ENCODE measurements around the gene CD79B.

The CD79B gene

GRCh38 chr17:63931981-63932561, at the start of gene CD79B:
CD79B (minus strand) TSS chr17:63932331; CDS start chr17:63932261, 70 bp downstream.
- H3K36me3 Mint-ChIP-seq (ENCODE audit: low read depth): peaks cover 7% of the 10 kb centered on the region
- H3K4me3 Mint-ChIP-seq: peak within 1 kb of the TSS; percentile 97
- H3K4me1 Mint-ChIP-seq (ENCODE audit: low read depth): peaks cover 13% of the 10 kb centered on the region
- peak within 1 kb of the TSS; percentile 91 for H3K27ac Mint-ChIP-seq
- peak; percentile 36 for DNase-seq (ENCODE audit: low spot score)
- H3K9me3 Mint-ChIP-seq: no peaks in the 10 kb centered on the region
- peaks cover 6% of the 10 kb centered on the region for H3K27me3 Mint-ChIP-seq (ENCODE audit: low read depth)

GRCh38 chr17:63978272-63979200, 46.4 kb upstream of the CD79B start:
- H3K9me3 Mint-ChIP-seq: peaks cover 10% of the 10 kb centered on the region
- no peak for DNase-seq (ENCODE audit: low spot score)
- H3K4me1 Mint-ChIP-seq (ENCODE audit: low read depth): peaks cover 4% of the 10 kb centered on the region
- H3K27me3 Mint-ChIP-seq (ENCODE audit: low read depth): peaks cover 3% of the 10 kb centered on the region
- H3K36me3 Mint-ChIP-seq (ENCODE audit: low read depth): peaks cover 1% of the 10 kb centered on the region
- H3K4me3 Mint-ChIP-seq: no peak overlapping the region
- H3K27ac Mint-ChIP-seq: no peak overlapping the region

- no peaks in the 10 kb centered on the region for H3K9me3 Mint-ChIP-seq
Measured at GRCh38 chr17:63976702-63977101, 44.6 kb upstream of the CD79B start.

GRCh38 chr17:63975541-63976092, 43.5 kb upstream of the CD79B start:
- no peaks in the 10 kb centered on the region for H3K36me3 Mint-ChIP-seq (ENCODE audit: low read depth)
- peak overlapping the region; percentile 1 for H3K27ac Mint-ChIP-seq
- DNase-seq (ENCODE audit: low spot score): no peak
- H3K4me1 Mint-ChIP-seq (ENCODE audit: low read depth): peaks cover 4% of the 10 kb centered on the region
- no peaks in the 10 kb centered on the region for H3K9me3 Mint-ChIP-seq
- peaks cover 3% of the 10 kb centered on the region for H3K27me3 Mint-ChIP-seq (ENCODE audit: low read depth)
- H3K4me3 Mint-ChIP-seq: no peak overlapping the region

More at GRCh38 chr17:63976702-63977101, 44.6 kb upstream of the CD79B start:
- Mint-ChIP-seq H3K4me1 (ENCODE audit: low read depth) (peaks cover 4% of the 10 kb centered on the region), H3K27me3 (ENCODE audit: low read depth) (peaks cover 3% of the 10 kb centered on the region), H3K4me3 (no peak overlapping the region), H3K27ac (no peak overlapping the region), H3K36me3 (ENCODE audit: low read depth) (peaks cover under 1% of the 10 kb centered on the region)
- DNase-seq (ENCODE audit: low spot score): no peak

GRCh38 chr17:63974594-63975192, 42.6 kb upstream of the CD79B start:
- Mint-ChIP-seq H3K4me3 (no peak overlapping the region), H3K36me3 (ENCODE audit: low read depth) (no peaks in the 10 kb centered on the region), H3K27me3 (ENCODE audit: low read depth) (peaks cover 3% of the 10 kb centered on the region), H3K4me1 (ENCODE audit: low read depth) (peaks cover 4% of the 10 kb centered on the region), H3K9me3 (no peaks in the 10 kb centered on the region), H3K27ac (no peak overlapping the region)
- DNase-seq (ENCODE audit: low spot score): no peak

GRCh38 chr17:63973930-63974593, 41.9 kb upstream of the CD79B start:
- H3K4me3 Mint-ChIP-seq: no peak overlapping the region
- H3K36me3 Mint-ChIP-seq (ENCODE audit: low read depth): no peaks in the 10 kb centered on the region
- H3K27me3 Mint-ChIP-seq (ENCODE audit: low read depth): peaks cover 3% of the 10 kb centered on the region
- DNase-seq (ENCODE audit: low spot score): no peak
- H3K4me1 Mint-ChIP-seq (ENCODE audit: low read depth): peaks cover 4% of the 10 kb centered on the region
- no peaks in the 10 kb centered on the region for H3K9me3 Mint-ChIP-seq
- H3K27ac Mint-ChIP-seq: no peak overlapping the region

- Mint-ChIP-seq H3K27ac (no peak overlapping the region), H3K36me3 (ENCODE audit: low read depth) (no peaks in the 10 kb centered on the region), H3K27me3 (ENCODE audit: low read depth) (peaks cover 3% of the 10 kb centered on the region), H3K4me1 (ENCODE audit: low read depth) (peaks cover 4% of the 10 kb centered on the region), H3K4me3 (no peak overlapping the region), H3K9me3 (no peaks in the 10 kb centered on the region)
- no peak for DNase-seq (ENCODE audit: low spot score)
Measured at GRCh38 chr17:63973247-63973646, 41.1 kb upstream of the CD79B start.

- DNase-seq (ENCODE audit: low spot score): no peak
- Mint-ChIP-seq H3K4me3 (no peak within 1 kb of the TSS), H3K9me3 (no peaks in the 10 kb centered on the region), H3K27me3 (ENCODE audit: low read depth) (peaks cover 3% of the 10 kb centered on the region), H3K36me3 (ENCODE audit: low read depth) (no peaks in the 10 kb centered on the region), H3K27ac (no peak within 1 kb of the TSS), H3K4me1 (ENCODE audit: low read depth) (peaks cover 4% of the 10 kb centered on the region)
Measured at GRCh38 chr17:63972796-63973195, 40.7 kb upstream of the CD79B start, which contains the start of gene SCN4A. SCN4A (minus strand) TSS chr17:63972918; CDS start chr17:63972841, 77 bp downstream.

GRCh38 chr17:63969278-63969677, 37.1 kb upstream of the CD79B start:
- no peak overlapping the region for H3K4me3 Mint-ChIP-seq
- no peaks in the 10 kb centered on the region for H3K36me3 Mint-ChIP-seq (ENCODE audit: low read depth)
- H3K27me3 Mint-ChIP-seq (ENCODE audit: low read depth): no peaks in the 10 kb centered on the region
- no peaks in the 10 kb centered on the region for H3K9me3 Mint-ChIP-seq
- DNase-seq (ENCODE audit: low spot score): no peak
- H3K4me1 Mint-ChIP-seq (ENCODE audit: low read depth): peaks cover 4% of the 10 kb centered on the region
- H3K27ac Mint-ChIP-seq: no peak overlapping the region

GRCh38 chr17:63967953-63968352, 35.8 kb upstream of the CD79B start:
- Mint-ChIP-seq H3K27ac (no peak overlapping the region), H3K4me3 (no peak overlapping the region), H3K36me3 (ENCODE audit: low read depth) (no peaks in the 10 kb centered on the region), H3K27me3 (ENCODE audit: low read depth) (no peaks in the 10 kb centered on the region), H3K4me1 (ENCODE audit: low read depth) (peaks cover 4% of the 10 kb centered on the region), H3K9me3 (no peaks in the 10 kb centered on the region)
- DNase-seq (ENCODE audit: low spot score): no peak

GRCh38 chr17:63966646-63967264, 34.6 kb upstream of the CD79B start:
- H3K27me3 Mint-ChIP-seq (ENCODE audit: low read depth): no peaks in the 10 kb centered on the region
- no peaks in the 10 kb centered on the region for H3K36me3 Mint-ChIP-seq (ENCODE audit: low read depth)
- peaks cover 4% of the 10 kb centered on the region for H3K4me1 Mint-ChIP-seq (ENCODE audit: low read depth)
- H3K27ac Mint-ChIP-seq: no peak overlapping the region
- no peaks in the 10 kb centered on the region for H3K9me3 Mint-ChIP-seq
- peak; percentile 55 for DNase-seq (ENCODE audit: low spot score)
- no peak overlapping the region for H3K4me3 Mint-ChIP-seq

- Mint-ChIP-seq H3K9me3 (no peaks in the 10 kb centered on the region), H3K36me3 (ENCODE audit: low read depth) (no peaks in the 10 kb centered on the region), H3K27ac (no peak overlapping the region)
Measured at GRCh38 chr17:63963123-63963522, 31.0 kb upstream of the CD79B start.

GRCh38 chr17:63962298-63962744, 30.2 kb upstream of the CD79B start:
- no peaks in the 10 kb centered on the region for H3K36me3 Mint-ChIP-seq (ENCODE audit: low read depth)
- no peak overlapping the region for H3K27ac Mint-ChIP-seq
- peaks cover 6% of the 10 kb centered on the region for H3K4me1 Mint-ChIP-seq (ENCODE audit: low read depth)
- H3K27me3 Mint-ChIP-seq (ENCODE audit: low read depth): no peaks in the 10 kb centered on the region
- H3K4me3 Mint-ChIP-seq: no peak overlapping the region
- no peaks in the 10 kb centered on the region for H3K9me3 Mint-ChIP-seq
- DNase-seq (ENCODE audit: low spot score): no peak

More at GRCh38 chr17:63963123-63963522, 31.0 kb upstream of the CD79B start:
- no peak for DNase-seq (ENCODE audit: low spot score)
- Mint-ChIP-seq H3K27me3 (ENCODE audit: low read depth) (no peaks in the 10 kb centered on the region), H3K4me1 (ENCODE audit: low read depth) (peaks cover 6% of the 10 kb centered on the region), H3K4me3 (no peak overlapping the region)

Data from T-helper 2 cell treated with Interferon-gamma antibody and Interleukin-4, amounts not matched to agents 5 μg/mL and 100 μg/mL, for 36 hours (primary cell).